ENCODE data around the gene GPR180.

Gene GPR180

GRCh38 chr13:94601446-94602431, at the start of gene GPR180:
GPR180 (plus strand) TSS chr13:94601857; CDS start chr13:94601928, 71 bp downstream.
- peak; percentile 67 to 68 for DNase-seq (ENCODE audit: low read depth in 2 of 2, low spot score in 1 of 2)

GRCh38 chr13:94552095-94552494, 49.6 kb upstream of the GPR180 start:
- no peak for DNase-seq (ENCODE audit: low read depth in 2 of 2, low spot score in 1 of 2)

- DNase-seq (ENCODE audit: low read depth in 2 of 2, low spot score in 1 of 2), result no peak
Observed at GRCh38 chr13:94553766-94554165, 47.9 kb upstream of the GPR180 start.

GRCh38 chr13:94556041-94556440, 45.6 kb upstream of the GPR180 start:
- no peak for DNase-seq (ENCODE audit: low read depth in 2 of 2, low spot score in 1 of 2)

GRCh38 chr13:94556621-94557020, 45.0 kb upstream of the GPR180 start:
- DNase-seq (ENCODE audit: low read depth in 2 of 2, low spot score in 1 of 2), result no peak

GRCh38 chr13:94557684-94558235, 43.9 kb upstream of the GPR180 start:
- no peak for DNase-seq (ENCODE audit: low read depth in 2 of 2, low spot score in 1 of 2)

GRCh38 chr13:94558716-94559115, 42.9 kb upstream of the GPR180 start:
- no peak for DNase-seq (ENCODE audit: low read depth in 2 of 2, low spot score in 1 of 2)

- no peak for DNase-seq (ENCODE audit: low read depth in 2 of 2, low spot score in 1 of 2)
Observed at GRCh38 chr13:94559222-94559795, 42.3 kb upstream of the GPR180 start.

GRCh38 chr13:94560116-94560515, 41.5 kb upstream of the GPR180 start:
- DNase-seq (ENCODE audit: low read depth in 2 of 2, low spot score in 1 of 2), result no peak

GRCh38 chr13:94561126-94561525, 40.5 kb upstream of the GPR180 start:
- no peak for DNase-seq (ENCODE audit: low read depth in 2 of 2, low spot score in 1 of 2)

GRCh38 chr13:94567581-94567980, 34.1 kb upstream of the GPR180 start:
- DNase-seq (ENCODE audit: low read depth in 2 of 2, low spot score in 1 of 2), result no peak

- DNase-seq (ENCODE audit: low read depth in 2 of 2, low spot score in 1 of 2), result no peak
Observed at GRCh38 chr13:94568443-94568842, 33.2 kb upstream of the GPR180 start.

- no peak for DNase-seq (ENCODE audit: low read depth in 2 of 2, low spot score in 1 of 2)
Observed at GRCh38 chr13:94569615-94570014, 32.0 kb upstream of the GPR180 start.

GRCh38 chr13:94579063-94579462, 22.6 kb upstream of the GPR180 start:
- DNase-seq (ENCODE audit: low read depth in 2 of 2, low spot score in 1 of 2), result no peak

- DNase-seq (ENCODE audit: low read depth in 2 of 2, low spot score in 1 of 2), result no peak
Observed at GRCh38 chr13:94583926-94584325, 17.7 kb upstream of the GPR180 start.

- DNase-seq (ENCODE audit: low read depth in 2 of 2, low spot score in 1 of 2), result no peak
Observed at GRCh38 chr13:94585543-94586101, 16.0 kb upstream of the GPR180 start.

- DNase-seq (ENCODE audit: low read depth in 2 of 2, low spot score in 1 of 2), result no peak
Observed at GRCh38 chr13:94586371-94586770, 15.3 kb upstream of the GPR180 start.

- no peak for DNase-seq (ENCODE audit: low read depth in 2 of 2, low spot score in 1 of 2)
Observed at GRCh38 chr13:94588541-94588940, 13.1 kb upstream of the GPR180 start.

GRCh38 chr13:94590744-94591143, 10.9 kb upstream of the GPR180 start:
- DNase-seq (ENCODE audit: low read depth in 2 of 2, low spot score in 1 of 2), result no peak

GRCh38 chr13:94595001-94595949, 6.4 kb upstream of the GPR180 start:
- DNase-seq (ENCODE audit: low read depth in 2 of 2, low spot score in 1 of 2), result no peak

All from stimulated activated CD8-positive, alpha-beta memory T cell treated with anti-CD3 and anti-CD28 coated beads, Interleukin-4, amount 100 ng/mL, for 1 hour (primary cell).